Measurements from ENCODE around the gene AMPH.

The AMPH gene

DNA sequence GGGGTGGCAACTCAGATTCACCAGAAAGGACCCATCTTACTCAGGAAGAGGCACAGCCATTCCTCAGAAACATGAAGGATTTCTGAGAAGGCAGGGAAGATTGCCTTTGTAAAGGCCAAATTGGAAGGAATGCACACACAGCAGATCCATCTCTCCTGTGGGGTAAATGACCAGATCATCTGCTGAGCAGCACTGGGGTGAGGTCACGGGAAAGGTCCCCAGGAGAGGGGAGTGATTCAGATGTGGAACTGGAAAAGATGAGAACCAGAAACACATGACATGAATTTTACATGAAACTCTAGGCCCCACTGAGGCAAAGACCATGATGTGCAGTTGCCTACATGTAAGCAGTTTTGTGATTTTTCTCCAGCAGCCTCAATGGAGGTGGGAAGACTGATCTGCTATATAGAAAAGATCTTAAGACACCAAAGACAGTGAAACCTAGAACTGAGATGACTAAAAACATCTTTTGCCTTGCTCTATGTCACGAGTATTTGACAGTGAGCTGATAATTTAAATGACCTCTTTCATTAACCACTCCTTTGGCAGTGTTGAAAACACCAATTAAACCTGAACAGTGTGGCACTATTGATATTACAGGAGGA lies 91.6 kb downstream of the AMPH start:
- no peak for DNase-seq

GRCh38 chr7:38535073-38535472 lies 96.1 kb downstream of the AMPH start:
- DNase-seq = no peak

- DNase-seq = no peak
Observed at GRCh38 chr7:38525857-38526256, 105.3 kb downstream of the AMPH start.

- DNase-seq = no peak
Observed at GRCh38 chr7:38524786-38525185, 106.4 kb downstream of the AMPH start.

GRCh38 chr7:38520741-38521140 lies 110.4 kb downstream of the AMPH start:
- no peak for DNase-seq

DNA sequence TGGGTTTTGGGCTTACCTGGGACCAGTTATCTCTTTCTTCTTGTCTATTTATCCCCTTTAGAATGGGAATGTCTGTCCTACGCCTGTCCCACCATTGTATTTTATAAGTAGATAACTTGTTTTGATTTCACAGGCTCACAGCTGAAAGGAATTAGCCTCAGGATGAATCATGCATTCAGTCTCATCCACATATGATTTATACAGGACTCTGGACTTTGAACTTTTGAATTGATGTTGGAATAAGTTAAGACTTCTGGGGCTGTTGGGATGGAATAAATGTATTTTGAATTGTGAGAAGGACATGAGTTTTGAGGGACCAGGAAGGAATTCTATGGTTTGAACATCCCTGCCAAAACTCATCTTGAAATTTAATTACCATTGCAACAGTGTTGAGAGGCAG lies 112.6 kb downstream of the AMPH start:
- no peak for DNase-seq

GRCh38 chr7:38512704-38513103 lies 118.5 kb downstream of the AMPH start:
- DNase-seq = no peak

- no peak for DNase-seq
Observed at GRCh38 chr7:38512291-38512690, 118.9 kb downstream of the AMPH start.

GRCh38 chr7:38507384-38507783 lies 123.8 kb downstream of the AMPH start:
- no peak for DNase-seq

DNA sequence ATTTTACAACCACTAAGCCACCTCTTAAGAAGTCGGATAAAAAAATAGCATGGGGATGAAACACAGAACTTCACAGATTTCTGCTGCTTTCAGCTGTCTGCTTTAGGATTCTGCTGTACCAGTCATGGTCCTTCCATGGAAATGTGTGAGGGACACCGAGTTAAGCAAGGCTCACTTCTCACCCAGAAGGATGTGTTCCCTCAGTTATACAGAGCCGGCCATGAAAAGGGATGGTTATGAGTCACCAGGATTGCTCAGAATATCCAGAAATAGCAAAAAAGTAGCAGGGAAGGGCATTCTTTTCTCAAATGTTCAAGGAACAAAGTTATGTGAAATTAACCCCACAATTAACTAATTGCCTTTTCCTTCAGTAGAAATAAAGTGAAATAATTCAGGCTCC lies 124.4 kb downstream of the AMPH start:
- DNase-seq = no peak

- no peak for DNase-seq
Observed at GRCh38 chr7:38506004-38506403, 125.2 kb downstream of the AMPH start.

- DNase-seq = no peak
Observed at GRCh38 chr7:38504684-38505083, 126.5 kb downstream of the AMPH start.

GRCh38 chr7:38502848-38503247 lies 128.3 kb downstream of the AMPH start:
- DNase-seq = no peak

GRCh38 chr7:38502289-38502688 lies 128.9 kb downstream of the AMPH start:
- no peak for DNase-seq

- DNase-seq = no peak
Observed at GRCh38 chr7:38492010-38492409, 139.2 kb downstream of the AMPH start.

GRCh38 chr7:38482521-38482920 lies 148.7 kb downstream of the AMPH start:
- no peak for DNase-seq

GRCh38 chr7:38481401-38481800 lies 149.8 kb downstream of the AMPH start:
- no peak for DNase-seq

GRCh38 chr7:38478404-38478803 lies 152.8 kb downstream of the AMPH start:
- DNase-seq = no peak

- DNase-seq = no peak
Observed at GRCh38 chr7:38477333-38477732, 153.8 kb downstream of the AMPH start.

DNA sequence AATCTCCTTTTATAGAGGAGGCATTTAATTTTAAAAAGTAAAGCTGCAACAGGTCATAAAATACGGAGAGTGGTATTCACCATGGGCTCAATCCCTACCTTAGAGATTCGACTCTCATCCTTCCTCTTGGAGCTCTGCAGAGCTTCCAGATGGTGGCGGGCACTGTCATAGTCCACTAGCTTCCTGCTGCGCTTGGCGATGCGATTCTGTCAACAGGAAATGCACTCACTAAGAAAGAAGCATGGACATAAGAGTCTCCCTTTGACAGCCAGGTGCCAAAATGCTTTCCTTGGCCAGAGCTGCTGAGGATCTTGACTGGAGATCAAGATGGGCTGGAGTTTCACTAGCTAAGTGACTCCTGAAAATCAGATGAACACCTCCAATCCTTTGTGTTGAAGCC lies 154.4 kb downstream of the AMPH start:
- no peak for DNase-seq

DNA sequence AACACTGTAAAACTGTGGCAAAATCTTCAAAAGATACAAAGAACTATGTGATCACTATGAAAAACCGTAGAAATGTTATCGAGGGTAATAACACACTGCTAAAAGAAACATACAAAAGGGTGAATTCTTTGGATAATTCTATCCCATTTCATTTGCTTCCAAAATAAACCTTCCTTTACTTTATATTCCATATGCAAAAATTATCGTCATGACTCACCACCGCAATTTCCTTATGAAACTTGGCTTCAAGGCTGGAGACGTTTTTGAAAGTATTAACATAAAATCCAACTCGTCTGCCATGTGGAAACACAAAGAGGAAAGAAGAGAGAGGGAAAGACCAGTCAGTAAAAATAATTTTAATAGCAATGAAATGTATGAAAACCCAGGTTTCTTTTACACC lies 165.2 kb downstream of the AMPH start:
- no peak for DNase-seq

- DNase-seq = peak; percentile 36
Observed at GRCh38 chr7:38463277-38464225, 167.6 kb downstream of the AMPH start.

DNA sequence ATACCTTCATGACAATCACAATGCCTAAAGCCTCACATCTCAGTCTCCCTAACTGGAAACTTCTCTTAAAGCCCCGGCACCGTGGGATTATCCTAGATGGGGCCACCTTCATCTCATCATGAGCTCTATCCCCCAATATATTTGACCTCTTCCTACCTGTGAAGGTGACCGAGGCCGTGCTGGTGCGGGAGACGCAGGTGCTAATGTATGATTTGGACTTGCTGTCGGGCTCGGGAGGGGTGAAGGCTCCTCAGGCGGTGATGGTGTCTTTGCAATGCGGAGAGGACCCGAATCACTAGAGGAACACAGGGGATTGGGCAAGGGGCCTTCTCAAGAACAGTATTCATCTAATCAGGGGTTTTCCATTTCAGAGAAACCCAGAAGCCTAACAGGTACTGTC lies 168.4 kb downstream of the AMPH start:
- DNase-seq = no peak

GRCh38 chr7:38461887-38462286 lies 169.3 kb downstream of the AMPH start:
- no peak for DNase-seq

DNA sequence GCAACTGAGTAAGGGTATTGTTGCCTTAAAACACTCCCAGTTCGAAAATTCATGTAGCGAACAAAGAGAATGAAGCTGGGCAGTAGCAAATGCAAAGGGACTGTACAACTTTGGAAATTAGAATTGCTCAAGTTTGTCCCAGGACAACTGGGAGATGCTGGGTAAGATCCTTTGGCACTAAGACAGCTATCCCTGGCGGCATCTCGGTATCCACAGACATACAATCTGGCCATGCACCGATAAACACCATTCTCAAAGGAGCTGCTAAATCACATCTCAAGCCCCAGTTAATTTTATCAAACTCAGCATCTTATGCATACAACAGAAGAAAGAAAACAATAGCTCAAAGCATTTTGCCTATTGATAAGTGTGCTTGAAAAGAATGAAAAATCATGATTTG lies 177.3 kb downstream of the AMPH start:
- no peak for DNase-seq
